ENCODE data around the gene NLRC5.

The NLRC5 gene

GRCh38 chr16:56944954-56945839 is 44.2 kb upstream of the NLRC5 start:
- no peak for TF ChIP-seq CTCF (IDR thresholded peaks at IDR 0.05; ENCODE audit: low read depth, low read length)
- no peak for DNase-seq (ENCODE audit: extremely low read depth, low read depth)

- TF ChIP-seq CTCF (IDR thresholded peaks at IDR 0.05; ENCODE audit: low read depth, low read length), result no peak
- no peak for DNase-seq (ENCODE audit: extremely low read depth, low read depth)
Observed at GRCh38 chr16:56945847-56946527, 43.4 kb upstream of the NLRC5 start.

GRCh38 chr16:56946767-56947603 is 42.4 kb upstream of the NLRC5 start:
- no peak for TF ChIP-seq CTCF (IDR thresholded peaks at IDR 0.05; ENCODE audit: low read depth, low read length)
- no peak for DNase-seq (ENCODE audit: extremely low read depth, low read depth)

- DNase-seq (ENCODE audit: extremely low read depth, low read depth), result no peak
- TF ChIP-seq CTCF (IDR thresholded peaks at IDR 0.05; ENCODE audit: low read depth, low read length), result no peak
Observed at GRCh38 chr16:56947604-56947995, 41.8 kb upstream of the NLRC5 start.

GRCh38 chr16:56948234-56948633 is 41.1 kb upstream of the NLRC5 start:
- TF ChIP-seq CTCF (IDR thresholded peaks at IDR 0.05; ENCODE audit: low read depth, low read length), result no peak
- DNase-seq (ENCODE audit: extremely low read depth, low read depth), result no peak

GRCh38 chr16:56950051-56950450 is 39.3 kb upstream of the NLRC5 start:
- DNase-seq (ENCODE audit: extremely low read depth, low read depth), result no peak
- no peak for TF ChIP-seq CTCF (IDR thresholded peaks at IDR 0.05; ENCODE audit: low read depth, low read length)
